Esophagus muscularis mucosa (tissue), 3 donors: ENCODE data around the gene ACACB.

Source experiments
- CTCF ChIP-seq, 3 experiments: fragments of 200-600 bp in 2 of 3; fragments of 450-650 bp in 1 of 3; sonication (generic) in 2 of 3; IDR thresholded peaks; one replicate each; pipeline ENCODE4 v1.5.1; 2017 to 2019; ENCODE audit warnings: antibody characterized with exemption in 3 of 3, mild to moderate bottlenecking in 2 of 3, moderate library complexity in 1 of 3
- POLR2A ChIP-seq: fragments of 450-650 bp; IDR thresholded peaks from one replicate; pipeline ENCODE4 v1.6.1; 2017; ENCODE audit warnings: antibody characterized with exemption, moderate library complexity, mild to moderate bottlenecking, low read depth

- TF ChIP-seq POLR2A (no peak), CTCF (IDR thresholded peaks at IDR 0.05) (no peak)
Measured at GRCh38 chr12:109144224-109144623, 27.8 kb downstream of the ACACB start.
